ENCODE data around the gene CCDC86. TPM values are rescaled to one million over a fixed set of nuclear protein-coding genes. Genes with fewer than 3 reads are reported as not detected.

CCDC86 gene
- total RNA-seq, 1 donor from 2014 or later: 4.7 TPM

Other genes with a start within 250 kb of the CCDC86 start
- gene MS4A8, start 142.5 kb upstream of the CCDC86 start, total RNA-seq: 3.7 TPM
- gene MS4A18, start 117.4 kb upstream of the CCDC86 start, total RNA-seq: not detected
- not detected for gene MS4A15, start 85.2 kb upstream of the CCDC86 start, total RNA-seq
- not detected for gene MS4A10, start 56.8 kb upstream of the CCDC86 start, total RNA-seq
- gene PTGDR2, start 13.8 kb downstream of the CCDC86 start, total RNA-seq: 0.52 TPM
- not detected for gene ZP1, start 25.4 kb downstream of the CCDC86 start, total RNA-seq
- 27.7 TPM for gene PRPF19, start 64.5 kb downstream of the CCDC86 start, total RNA-seq
- 45.4 TPM for gene TMEM109, start 72.0 kb downstream of the CCDC86 start, total RNA-seq
- 14.6 TPM for gene TMEM132A, start 82.3 kb downstream of the CCDC86 start, total RNA-seq
- 16.7 TPM for gene SLC15A3, start 110.1 kb downstream of the CCDC86 start, total RNA-seq
- gene CD6, start 129.6 kb downstream of the CCDC86 start, total RNA-seq: under 0.01 TPM